Neural progenitor cell (in vitro differentiated cells): Measurements from ENCODE around the gene NCF4. TPM values are rescaled to one million over a fixed set of nuclear protein-coding genes. Genes with fewer than 3 reads are reported as not detected.

Experiments
- DNase-seq: peaks from one replicate; pipeline ENCODE4 v3.0.0-alpha.2; 2016; ENCODE audit warnings: low spot score
- H2AFZ ChIP-seq: fragments of 200-600 bp; sonication (generic); replicated peaks from 2 replicates; pipeline ENCODE4 v1.6.1; 2016; ENCODE audit warnings: antibody characterized with exemption
- H3F3A ChIP-seq: fragments of 200-600 bp; sonication (generic); 2 replicates; pipeline ENCODE4 v1.6.1; 2016; ENCODE audit warnings: antibody characterized with exemption, low read depth
- H3K27ac ChIP-seq: fragments of 200-600 bp; sonication (generic); 2 replicates; pipeline ENCODE4 v1.5.1; 2016; ENCODE audit warnings: mild to moderate bottlenecking
- H3K27me3 ChIP-seq: fragments of 200-600 bp; sonication (generic); 2 replicates; pipeline ENCODE4 v1.6.1; 2016; ENCODE audit warnings: mild to moderate bottlenecking, moderate library complexity
- H3K36me3 ChIP-seq: fragments of 200-600 bp; sonication (generic); 2 replicates; pipeline ENCODE4 v1.5.1; 2016
- H3K4me1 ChIP-seq: fragments of 200-600 bp; sonication (generic); 2 replicates; pipeline ENCODE4 v1.6.1; 2016; ENCODE audit warnings: mixed run types
- H3K4me2 ChIP-seq: fragments of 200-600 bp; sonication (generic); 2 replicates; pipeline ENCODE4 v1.6.1; 2016
- H3K4me3 ChIP-seq: fragments of 200-600 bp; sonication (generic); 2 replicates; pipeline ENCODE4 v1.5.1; 2016
- H3K79me2 ChIP-seq: fragments of 200-600 bp; sonication (generic); 2 replicates; pipeline ENCODE4 v1.6.1; 2016; ENCODE audit warnings: low read depth
- H3K9ac ChIP-seq: fragments of 200-600 bp; sonication (generic); 2 replicates; pipeline ENCODE4 v1.6.1; 2016
- H3K9me3 ChIP-seq: fragments of 200-600 bp; sonication (generic); 2 replicates; pipeline ENCODE4 v1.5.1; 2016; ENCODE audit warnings: low read depth
- H4K20me1 ChIP-seq: fragments of 200-600 bp; sonication (generic); 2 replicates; pipeline ENCODE4 v1.6.1; 2016; ENCODE audit warnings: low read depth
- H3K27ac Mint-ChIP-seq: 3 replicates; pipeline ENCODE4 v1.8.0; 2021; ENCODE audit warnings: mixed read lengths
- H3K27me3 Mint-ChIP-seq: 2 replicates; pipeline ENCODE4 v1.8.0; 2022; ENCODE audit warnings: low read depth, mild to moderate bottlenecking, inconsistent platforms, moderate library complexity, mixed read lengths; ENCODE audit not compliant: insufficient read depth
- H3K36me3 Mint-ChIP-seq: 3 replicates; pipeline ENCODE4 v1.8.0; 2021; ENCODE audit warnings: mixed read lengths
- H3K4me1 Mint-ChIP-seq: 3 replicates; pipeline ENCODE4 v1.8.0; 2021; ENCODE audit warnings: mixed read lengths
- H3K4me3 Mint-ChIP-seq: 3 replicates; pipeline ENCODE4 v1.8.0; 2021; ENCODE audit warnings: mild to moderate bottlenecking, moderate library complexity, mixed read lengths
- H3K9me3 Mint-ChIP-seq: 3 replicates; pipeline ENCODE4 v1.8.0; 2020; ENCODE audit warnings: mixed read lengths
- CTCF ChIP-seq: fragments of 200-600 bp; sonication (generic); IDR thresholded peaks from 2 replicates; pipeline ENCODE4 v1.5.1; 2017; ENCODE audit warnings: antibody characterized with exemption, mild to moderate bottlenecking
- EZH2 ChIP-seq: fragments of 200-600 bp; sonication (generic); IDR thresholded peaks from 2 replicates; pipeline ENCODE4 v1.6.1; 2017; ENCODE audit warnings: antibody characterized with exemption, mild to moderate bottlenecking, moderate library complexity
- EZH2phosphoT487 ChIP-seq: fragments of 200-600 bp; sonication (generic); IDR thresholded peaks from 2 replicates; pipeline ENCODE4 v1.6.1; 2017; ENCODE audit warnings: antibody characterized with exemption
- total RNA-seq: library from RNA; depleted of rRNA; stranded (reverse); fragments of >200 nt; gene quantifications from 2 replicates; pipeline ENCODE4 v1.2.3, GENCODE V29; 2015; ENCODE audit warnings: low replicate concordance

Gene NCF4
- total RNA-seq, 1 donor from 2014 or later: not detected

- Mint-ChIP-seq H3K4me1 (peaks cover 6% of the 10 kb centered on the region), H3K4me3 (no peak overlapping the region), H3K9me3 (peaks cover 12% of the 10 kb centered on the region), H3K36me3 (no peaks in the 10 kb centered on the region), H3K27ac (no peak overlapping the region), H3K27me3 (peaks cover 12% of the 10 kb centered on the region)
- Histone ChIP-seq H3K4me1 (peaks cover 5% of the 10 kb centered on the region), H4K20me1 (no peaks in the 10 kb centered on the region), H3K4me3 (no peak overlapping the region), H3F3A (no peaks in the 10 kb centered on the region), H3K9me3 (no peaks in the 10 kb centered on the region), H3K27ac (no peak overlapping the region), H3K4me2 (no peak overlapping the region), H3K9ac (no peak overlapping the region), H2AFZ (no peak overlapping the region), H3K27me3 (no peaks in the 10 kb centered on the region), H3K79me2 (no peaks in the 10 kb centered on the region), H3K36me3 (no peaks in the 10 kb centered on the region)
- DNase-seq: no peak
- no peak for TF ChIP-seq EZH2
- no peak for TF ChIP-seq CTCF
- TF ChIP-seq EZH2phosphoT487: no peak
These were observed 38.7 kb downstream of the NCF4 start for GRCh38 chr22:36899498-36899897.

GRCh38 chr22:36900225-36900624 lies 39.4 kb downstream of the NCF4 start:
- no peak for DNase-seq
- Mint-ChIP-seq H3K27me3 (peaks cover 12% of the 10 kb centered on the region), H3K27ac (no peak overlapping the region), H3K4me1 (peaks cover 6% of the 10 kb centered on the region), H3K4me3 (no peak overlapping the region), H3K9me3 (peaks cover 10% of the 10 kb centered on the region), H3K36me3 (no peaks in the 10 kb centered on the region)
- no peaks in the 10 kb centered on the region for H3F3A ChIP-seq
- no peak for TF ChIP-seq EZH2phosphoT487
- H4K20me1 ChIP-seq: no peaks in the 10 kb centered on the region
- no peaks in the 10 kb centered on the region for H3K27me3 ChIP-seq
- no peaks in the 10 kb centered on the region for H3K79me2 ChIP-seq
- H3K9ac ChIP-seq: no peak overlapping the region
- no peaks in the 10 kb centered on the region for H3K9me3 ChIP-seq
- no peak overlapping the region for H2AFZ ChIP-seq
- H3K27ac ChIP-seq: no peak overlapping the region
- peaks cover 5% of the 10 kb centered on the region for H3K4me1 ChIP-seq
- H3K36me3 ChIP-seq: no peaks in the 10 kb centered on the region
- no peak overlapping the region for H3K4me3 ChIP-seq
- no peak overlapping the region for H3K4me2 ChIP-seq

- H3K27me3 Mint-ChIP-seq: peaks cover 14% of the 10 kb centered on the region
- no peak overlapping the region for H3K27ac Mint-ChIP-seq
- H3K4me2 ChIP-seq: no peak overlapping the region
- H3K36me3 Mint-ChIP-seq: no peaks in the 10 kb centered on the region
- no peaks in the 10 kb centered on the region for H4K20me1 ChIP-seq
- H3K27me3 ChIP-seq: no peaks in the 10 kb centered on the region
- no peak for TF ChIP-seq EZH2
- no peak for TF ChIP-seq EZH2phosphoT487
- TF ChIP-seq CTCF: no peak
- peak; percentile 45 for DNase-seq
- H3K36me3 ChIP-seq: no peaks in the 10 kb centered on the region
- no peaks in the 10 kb centered on the region for H3K79me2 ChIP-seq
- no peak overlapping the region for H3K27ac ChIP-seq
- H3K4me1 Mint-ChIP-seq: peaks cover 6% of the 10 kb centered on the region
- no peak overlapping the region for H3K4me3 Mint-ChIP-seq
- no peak overlapping the region for H2AFZ ChIP-seq
- H3K9me3 ChIP-seq: no peaks in the 10 kb centered on the region
- peaks cover 5% of the 10 kb centered on the region for H3K4me1 ChIP-seq
- H3K4me3 ChIP-seq: no peak overlapping the region
- peaks cover 10% of the 10 kb centered on the region for H3K9me3 Mint-ChIP-seq
- H3F3A ChIP-seq: no peaks in the 10 kb centered on the region
- no peak overlapping the region for H3K9ac ChIP-seq
These were observed 40.1 kb downstream of the NCF4 start for GRCh38 chr22:36900880-36901279.

GRCh38 chr22:36901411-36902142 lies 40.8 kb downstream of the NCF4 start:
- Mint-ChIP-seq H3K27me3 (peaks cover 14% of the 10 kb centered on the region), H3K9me3 (peaks cover 10% of the 10 kb centered on the region), H3K4me3 (no peak overlapping the region), H3K36me3 (no peaks in the 10 kb centered on the region), H3K27ac (no peak overlapping the region), H3K4me1 (peaks cover 6% of the 10 kb centered on the region)
- no peak overlapping the region for H3K4me2 ChIP-seq
- H3K27me3 ChIP-seq: no peaks in the 10 kb centered on the region
- no peak overlapping the region for H3K4me3 ChIP-seq
- H3K27ac ChIP-seq: no peak overlapping the region
- no peaks in the 10 kb centered on the region for H4K20me1 ChIP-seq
- H3F3A ChIP-seq: no peaks in the 10 kb centered on the region
- no peak for DNase-seq
- no peaks in the 10 kb centered on the region for H3K9me3 ChIP-seq
- H3K9ac ChIP-seq: no peak overlapping the region
- no peak overlapping the region for H2AFZ ChIP-seq
- H3K4me1 ChIP-seq: peaks cover 5% of the 10 kb centered on the region
- H3K79me2 ChIP-seq: no peaks in the 10 kb centered on the region
- TF ChIP-seq CTCF: no peak
- TF ChIP-seq EZH2phosphoT487: no peak
- TF ChIP-seq EZH2: no peak
- no peaks in the 10 kb centered on the region for H3K36me3 ChIP-seq
